Activated CD4-positive, alpha-beta T cell treated with anti-CD3 and anti-CD28 coated beads for 24 hours (primary cell): Measurements from ENCODE around the gene PKMYT1.

ENCODE experiments used
- DNase-seq, 2 donors: peaks; one replicate each; pipeline ENCODE4 v3.0.0-alpha.2; 2020; ENCODE audit warnings: low read depth in 2 of 2

The PKMYT1 gene

DNA sequence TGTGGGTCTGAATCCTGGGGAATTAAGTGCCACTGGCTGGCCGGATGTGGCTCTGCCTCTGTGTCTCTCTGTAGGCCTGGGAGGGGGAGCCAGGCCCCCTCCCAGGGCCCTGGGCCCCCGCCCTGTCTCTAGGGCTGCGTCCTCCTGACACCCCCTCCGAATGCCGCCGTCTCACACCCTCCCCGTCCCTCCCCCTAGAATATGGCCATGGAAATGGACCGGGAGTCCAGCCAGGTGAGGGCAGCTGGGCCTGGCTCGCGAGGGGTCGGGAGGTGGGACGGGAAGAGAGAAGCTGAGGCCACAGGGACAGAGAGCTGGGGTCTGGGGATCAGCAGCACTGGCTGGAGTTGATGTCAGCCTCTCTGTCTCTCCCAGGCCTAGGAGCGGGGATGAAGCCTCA is 16.1 kb upstream of the PKMYT1 start:
- DNase-seq, result no peak

DNA sequence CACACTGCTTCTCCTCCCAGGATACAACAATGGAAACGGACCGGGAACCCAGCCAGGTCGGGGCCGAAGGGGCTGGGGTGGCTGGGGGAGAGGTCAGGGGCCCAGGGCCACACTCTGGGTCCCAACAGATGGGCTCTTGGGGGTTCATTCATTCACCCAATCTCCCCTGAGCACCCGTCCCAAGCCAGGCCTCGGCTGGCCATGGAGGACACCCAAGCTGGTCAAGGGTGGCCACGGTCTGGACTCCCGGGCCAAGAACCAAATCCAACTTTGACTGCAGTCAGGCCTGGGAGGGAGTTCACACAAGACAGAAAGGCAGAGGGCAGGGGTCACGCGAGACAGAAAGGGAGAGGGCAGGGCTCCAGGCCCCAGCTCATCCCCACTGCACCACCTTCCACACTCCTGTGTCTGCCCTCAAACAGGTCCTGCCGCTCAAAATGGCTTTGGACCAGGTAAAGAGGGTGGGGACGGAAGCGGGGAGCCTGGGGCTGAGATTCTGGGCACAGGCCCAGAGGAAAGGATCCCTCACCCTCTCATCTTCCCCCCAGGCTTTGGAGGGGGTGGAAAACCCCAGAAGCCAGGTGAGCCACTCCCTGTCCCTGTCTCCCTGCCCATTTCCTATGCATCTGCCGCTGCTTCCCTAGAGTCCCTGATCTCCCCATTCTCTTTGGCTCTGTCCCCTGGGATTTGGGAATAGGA is 12.3 kb upstream of the PKMYT1 start:
- no peak for DNase-seq

DNA sequence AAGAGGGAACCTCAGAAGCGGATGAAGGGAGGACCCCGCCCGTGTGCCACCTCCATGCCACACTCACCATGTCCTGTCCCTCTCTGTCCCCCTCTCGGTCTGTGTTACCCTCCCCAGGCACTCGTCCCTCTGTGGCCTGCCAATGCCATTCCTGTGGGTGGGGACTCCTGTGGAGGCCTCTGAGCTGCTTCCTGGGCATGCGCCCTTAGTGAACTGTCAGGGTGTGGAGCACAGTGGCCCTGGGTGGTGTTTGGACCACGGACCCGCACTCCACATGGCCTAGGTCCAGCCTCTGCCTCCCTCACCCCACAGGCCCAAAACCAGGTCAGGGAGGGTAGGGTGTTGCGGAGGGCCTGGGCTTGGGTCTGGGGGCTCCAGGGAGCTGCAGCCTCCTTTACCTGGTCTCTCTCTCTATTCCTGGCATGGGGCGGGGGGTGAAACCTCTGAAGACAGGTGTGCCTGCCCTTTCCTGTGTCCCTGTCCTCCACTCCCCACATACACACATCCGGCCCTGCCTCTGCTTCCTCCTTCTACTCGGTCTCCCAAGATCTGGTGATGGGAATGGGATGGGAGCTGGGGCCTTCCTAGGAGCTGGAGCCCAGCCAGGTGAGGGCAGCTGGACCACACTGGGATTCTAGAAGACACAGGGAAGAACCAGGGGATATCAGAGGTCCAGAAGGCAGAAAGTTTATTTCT is 11.5 kb upstream of the PKMYT1 start:
- DNase-seq, result no peak

DNA sequence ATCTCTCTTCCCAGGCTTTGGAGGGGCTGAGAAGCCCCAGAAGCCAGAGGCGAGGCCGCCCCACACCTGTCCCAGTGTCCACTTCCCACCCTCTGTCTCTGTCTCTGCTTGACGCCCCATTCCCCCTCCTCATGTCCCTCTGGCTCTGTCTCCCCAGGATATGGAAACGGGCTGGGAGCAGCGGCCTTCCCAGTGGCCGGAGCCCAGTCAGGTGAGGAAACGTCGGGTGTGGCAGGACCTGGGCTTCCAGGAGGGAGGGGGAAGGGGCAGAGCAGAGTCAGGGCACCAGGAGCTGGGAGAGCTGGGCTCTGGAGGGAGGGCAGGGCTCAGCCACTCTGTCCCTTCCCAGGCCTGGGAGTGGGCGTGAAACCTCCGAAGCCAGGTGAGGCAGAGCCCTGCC is 10.6 kb upstream of the PKMYT1 start:
- no peak for DNase-seq

DNA sequence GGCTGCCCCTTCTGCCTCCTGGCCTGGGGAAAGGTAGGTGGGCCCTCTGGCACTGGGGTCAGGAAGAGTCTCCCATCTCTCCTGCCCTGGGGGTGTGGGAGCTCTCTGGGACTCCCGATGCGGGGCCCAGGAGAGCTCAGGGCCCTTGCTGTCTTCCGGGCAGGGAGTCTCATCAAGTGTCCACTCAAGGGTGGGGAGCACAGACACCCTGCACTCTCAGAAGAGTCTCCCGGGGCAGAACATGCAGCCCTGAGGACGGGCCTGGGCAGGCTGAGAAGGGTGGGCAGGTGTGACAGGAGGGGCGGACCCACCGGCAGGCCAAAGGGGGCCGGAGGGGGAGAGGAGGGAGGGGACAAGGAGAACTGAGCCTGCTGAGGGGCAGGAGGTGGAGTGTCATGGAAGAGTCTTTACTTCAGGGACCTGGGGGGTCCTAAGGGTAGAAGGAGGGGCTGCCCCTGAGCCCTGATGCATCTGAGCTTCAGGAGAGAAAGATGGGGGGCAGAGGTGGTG is 8.4 kb upstream of the PKMYT1 start:
- no peak for DNase-seq

DNA sequence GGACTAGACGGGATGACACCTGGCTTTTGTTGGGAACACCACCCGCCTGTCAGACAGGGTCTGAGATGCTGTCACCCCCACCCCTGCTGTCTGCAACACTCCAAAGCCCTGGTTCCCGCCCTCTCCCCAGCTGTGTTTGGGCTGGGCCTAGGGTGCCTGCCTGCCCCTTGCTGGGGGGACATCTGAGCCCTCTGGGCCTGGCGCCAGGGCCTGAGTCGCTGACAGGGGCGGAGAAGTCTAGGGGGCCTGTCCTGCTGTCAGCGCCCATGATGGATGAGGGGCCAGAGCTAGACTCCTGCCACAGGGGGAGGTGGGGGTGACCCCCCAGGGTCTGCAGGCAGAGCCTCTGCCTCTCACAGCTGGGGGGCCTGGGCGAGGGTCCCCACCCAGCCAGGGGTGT is 7.6 kb upstream of the PKMYT1 start:
- no peak for DNase-seq

DNA sequence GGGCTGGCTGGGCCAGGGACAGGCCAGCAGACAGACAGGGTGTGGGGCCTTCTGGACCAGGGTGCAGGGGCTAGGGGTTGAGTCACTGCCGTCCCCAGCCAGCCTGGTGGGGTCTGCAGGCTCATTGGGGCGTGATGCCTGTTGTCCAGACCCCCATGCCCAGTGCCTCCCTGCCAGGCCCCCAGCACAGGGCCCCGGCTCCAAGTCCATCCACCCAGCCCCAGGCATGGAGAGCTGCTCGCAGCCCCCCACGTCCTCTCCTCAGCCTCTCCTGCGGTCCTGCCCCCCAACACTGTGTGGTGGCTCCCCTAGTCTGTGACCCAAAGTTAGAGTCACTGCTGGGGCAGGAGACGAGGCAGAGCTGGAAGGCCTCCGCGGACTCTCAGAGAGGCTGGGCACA is 7.0 kb upstream of the PKMYT1 start:
- DNase-seq, result no peak

DNA sequence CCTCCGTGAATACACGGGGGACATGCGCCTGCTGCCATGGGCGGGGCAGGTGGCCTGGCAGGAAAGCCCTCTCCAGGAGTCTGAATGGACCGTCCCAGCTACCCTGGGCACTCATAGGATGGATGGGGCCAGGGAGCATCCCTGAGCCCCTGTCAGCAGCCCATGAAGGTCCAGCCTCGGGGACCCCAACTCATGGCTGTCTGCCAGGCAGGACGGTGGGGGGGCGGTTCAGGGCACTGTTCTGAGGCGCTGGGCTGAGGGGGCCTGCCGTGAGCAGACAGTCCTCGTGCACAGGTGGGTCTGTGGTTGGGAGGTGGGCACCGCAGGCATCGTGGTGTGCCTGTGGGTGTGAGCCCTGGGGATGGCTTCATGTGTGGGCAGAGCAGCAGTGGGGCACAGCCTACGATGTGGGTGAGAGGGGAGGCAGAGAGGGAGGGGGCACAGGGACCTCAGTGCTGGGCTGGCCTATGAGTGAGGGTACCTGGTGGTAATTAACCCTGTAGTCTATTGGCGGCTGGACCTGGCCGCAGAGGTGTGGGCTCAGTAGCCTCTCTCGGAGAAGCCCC is 6.5 kb upstream of the PKMYT1 start:
- DNase-seq, result no peak

DNA sequence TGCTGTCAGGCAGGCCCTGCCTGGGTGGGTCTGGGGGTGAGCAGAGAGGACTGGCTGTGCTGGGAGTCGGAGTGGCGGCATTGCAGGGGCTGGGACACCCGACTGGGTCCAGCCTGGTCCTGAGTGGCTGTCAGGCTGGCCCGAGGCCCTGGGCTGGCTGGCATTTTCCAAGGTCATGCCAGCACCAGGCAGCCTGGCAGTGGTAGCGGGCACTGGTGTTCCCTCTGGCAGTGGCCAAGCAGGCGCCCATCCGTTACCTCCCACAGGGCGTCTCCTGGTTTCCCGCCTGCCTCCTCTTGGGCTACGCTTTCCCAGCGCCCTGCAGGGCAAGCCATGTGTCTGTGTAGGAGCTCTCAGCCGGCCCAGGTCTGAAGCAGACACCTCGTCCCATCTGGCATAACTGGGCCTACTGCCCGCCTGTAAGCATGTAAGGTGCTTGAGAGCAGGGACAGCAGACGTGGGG is 5.7 kb upstream of the PKMYT1 start:
- DNase-seq, result no peak

DNA sequence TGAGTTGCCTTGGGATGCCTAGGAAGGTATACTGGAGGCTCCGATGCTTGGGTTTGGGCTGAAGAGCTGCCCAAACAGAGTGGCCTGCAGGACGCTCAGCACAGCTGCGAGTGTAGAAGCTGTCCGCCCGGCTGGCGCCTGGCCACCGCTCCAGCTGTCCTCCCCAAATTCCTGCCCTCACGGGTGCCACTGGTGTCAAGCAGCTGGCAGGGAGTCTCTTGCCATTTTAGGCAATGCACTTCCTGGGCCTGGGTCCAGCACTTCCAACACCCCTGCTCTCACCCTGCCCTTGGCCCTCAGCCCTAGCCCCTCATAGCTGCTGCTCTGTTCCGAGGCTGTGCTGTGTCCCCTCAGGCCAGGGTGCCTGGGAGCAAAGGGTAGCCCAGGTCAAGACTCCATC is 5.2 kb upstream of the PKMYT1 start:
- no peak for DNase-seq

DNA sequence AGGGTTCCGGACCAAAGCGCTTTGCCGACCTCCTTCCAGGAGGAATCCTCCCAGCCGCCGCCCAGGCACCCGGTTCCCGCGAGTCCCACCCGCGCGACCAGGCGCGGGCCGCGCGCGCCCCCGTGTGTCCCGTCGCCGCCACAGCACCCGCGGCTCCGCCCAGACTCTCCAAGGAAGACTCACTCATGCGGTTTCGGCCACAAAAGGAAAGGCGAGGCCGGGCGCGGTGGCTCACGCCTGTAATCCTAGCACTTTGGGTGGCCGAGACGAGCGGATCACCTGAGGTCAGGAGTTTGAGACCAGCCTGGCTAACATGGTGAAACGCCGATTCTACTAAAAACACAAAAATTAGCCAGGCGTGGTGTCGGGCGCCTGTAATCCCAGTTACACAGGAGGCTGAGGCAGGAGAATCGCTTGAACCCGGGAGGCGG is 3.5 kb upstream of the PKMYT1 start:
- DNase-seq, result peak; percentile 57 to 73

DNA sequence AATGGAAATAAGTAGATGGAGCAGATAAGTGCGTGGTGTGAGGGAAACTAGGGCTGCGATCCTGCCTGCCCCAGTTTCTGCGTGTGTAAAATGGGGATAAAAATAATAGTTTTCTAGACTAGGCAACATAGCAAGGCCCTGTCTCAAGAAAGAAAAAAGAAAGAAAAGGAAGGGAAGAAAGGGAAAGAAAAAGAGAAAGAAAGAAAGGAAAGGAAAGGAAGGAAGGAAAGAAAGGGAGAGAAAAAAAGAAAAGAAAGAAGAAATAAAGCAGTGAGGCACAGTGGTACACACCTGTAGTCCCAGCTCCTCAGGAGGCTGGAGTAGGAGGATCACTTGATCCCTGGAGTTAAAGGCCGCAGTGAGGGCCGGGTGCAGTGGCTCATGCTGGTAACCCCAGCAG is 2.2 kb upstream of the PKMYT1 start:
- no peak for DNase-seq

DNA sequence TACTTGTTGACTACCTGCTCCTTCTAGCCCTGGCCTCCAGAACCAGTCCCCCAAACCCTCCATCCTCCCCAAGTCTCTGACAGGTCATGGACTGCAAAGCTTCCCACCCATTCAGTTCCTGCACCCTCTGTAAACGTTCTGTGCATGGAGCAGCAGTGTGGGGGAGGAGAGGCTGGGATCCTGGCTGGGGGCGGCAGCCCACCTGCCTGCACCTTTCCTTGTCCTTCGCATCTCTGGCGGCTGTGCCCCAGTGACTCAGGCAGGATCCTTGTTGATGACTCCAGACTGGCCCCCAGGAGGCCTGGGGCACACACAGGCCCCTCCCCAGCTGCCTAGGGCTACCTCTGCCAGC is 1.6 kb upstream of the PKMYT1 start:
- no peak for DNase-seq

DNA sequence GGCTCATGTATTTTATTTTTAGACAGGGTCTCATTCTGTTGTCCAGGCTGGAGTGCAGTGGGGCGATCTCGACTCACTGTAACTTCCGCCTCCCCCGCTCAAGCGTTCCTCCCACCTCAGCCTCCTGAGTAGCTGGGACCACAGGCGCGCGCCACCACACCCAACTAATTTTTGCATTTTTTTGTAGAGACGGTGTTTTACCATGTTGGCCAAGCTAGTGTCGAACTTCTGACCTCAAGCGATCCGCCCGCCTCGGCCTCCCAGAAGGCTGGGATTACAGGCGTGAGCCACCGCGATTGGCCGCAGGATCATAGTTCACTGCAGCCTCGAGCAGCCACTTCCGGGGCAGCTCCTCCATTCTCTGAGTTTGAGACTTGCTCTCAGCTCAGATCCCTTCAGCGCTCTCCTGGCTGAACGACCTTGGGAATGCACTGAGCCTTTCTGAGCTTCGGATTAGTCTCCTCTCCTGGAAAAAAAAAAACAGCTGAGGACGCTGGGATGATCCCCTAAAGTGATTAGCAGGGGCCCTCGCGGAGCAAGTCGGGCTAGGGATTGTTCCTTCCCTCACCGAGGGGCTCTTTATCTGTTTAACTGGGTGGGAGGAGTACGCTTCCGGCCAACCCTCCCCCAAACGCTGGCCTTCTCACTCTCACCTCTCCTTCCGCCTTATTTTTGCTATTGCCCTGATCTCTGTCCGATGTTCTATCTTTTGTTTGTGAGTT is 1.1 kb upstream of the PKMYT1 start:
- DNase-seq, result no peak

DNA sequence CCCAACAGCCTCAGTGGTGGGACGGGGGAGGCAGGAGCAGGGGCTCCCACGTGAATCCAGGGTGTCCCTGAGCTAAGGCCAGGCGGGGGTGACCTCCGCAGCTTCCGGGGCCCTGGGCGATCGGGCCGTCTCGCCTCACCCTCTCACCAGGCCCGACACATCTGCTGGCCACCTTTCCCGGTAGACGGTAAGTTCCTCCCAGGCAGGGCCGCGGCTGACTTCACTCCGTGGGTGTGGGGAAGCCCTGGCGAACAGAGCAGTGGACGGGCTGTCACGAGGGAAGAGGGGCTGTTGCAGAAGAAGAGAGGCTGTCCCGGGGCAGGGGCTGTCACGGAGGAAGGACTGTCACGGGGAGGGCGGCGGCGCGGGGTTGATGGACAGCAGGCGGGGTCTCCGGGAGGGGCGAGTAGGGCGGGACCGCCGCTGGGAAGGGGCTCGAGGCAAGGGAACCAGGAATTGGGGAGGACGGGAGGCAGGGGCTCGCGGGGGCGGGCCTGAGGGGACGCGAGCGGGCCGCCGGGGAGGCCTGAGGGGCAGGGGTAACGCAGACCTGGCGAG is 498 bp downstream of the PKMYT1 start:
- no peak for DNase-seq

DNA sequence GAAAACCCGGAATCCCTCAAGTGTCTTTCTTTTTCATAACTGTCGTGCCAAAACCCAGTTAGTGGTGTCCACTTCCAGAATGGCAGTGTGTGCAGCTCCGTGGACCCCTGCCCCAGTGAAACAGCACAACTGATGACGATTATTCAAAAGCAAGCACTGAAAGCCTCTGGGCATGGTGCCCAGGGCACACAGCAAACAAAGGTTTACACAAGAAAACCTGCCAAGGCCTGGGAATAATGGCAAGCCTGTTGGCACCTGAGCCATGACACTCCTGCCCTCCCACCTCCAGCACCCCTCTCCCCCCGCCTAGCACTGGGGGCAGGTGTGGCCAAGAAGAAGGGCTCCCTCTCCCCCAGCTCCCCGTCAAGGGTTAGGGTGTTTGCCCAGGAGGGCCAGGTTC is 2.8 kb downstream of the PKMYT1 start:
- DNase-seq, result no peak

DNA sequence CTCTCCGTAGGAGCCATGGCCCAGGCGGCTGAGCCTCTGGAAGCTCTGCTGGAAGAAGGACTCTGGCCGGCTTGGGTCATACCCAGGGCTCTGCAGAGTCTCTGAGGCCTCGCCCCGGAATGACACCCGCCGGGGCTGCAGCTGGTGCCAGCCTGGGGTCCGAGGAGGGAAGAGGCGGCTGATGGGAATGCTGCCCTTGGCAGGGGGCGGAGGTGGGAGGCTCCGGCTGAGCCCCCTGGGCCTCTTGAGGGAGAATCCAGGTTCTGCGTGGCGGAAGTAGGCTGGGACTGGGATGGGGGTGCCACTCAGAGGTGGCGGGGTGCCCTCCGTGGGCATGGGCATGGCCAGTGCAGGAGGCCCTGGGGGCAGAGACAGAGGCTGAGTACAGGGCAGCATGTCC is 3.6 kb downstream of the PKMYT1 start:
- no peak for DNase-seq

DNA sequence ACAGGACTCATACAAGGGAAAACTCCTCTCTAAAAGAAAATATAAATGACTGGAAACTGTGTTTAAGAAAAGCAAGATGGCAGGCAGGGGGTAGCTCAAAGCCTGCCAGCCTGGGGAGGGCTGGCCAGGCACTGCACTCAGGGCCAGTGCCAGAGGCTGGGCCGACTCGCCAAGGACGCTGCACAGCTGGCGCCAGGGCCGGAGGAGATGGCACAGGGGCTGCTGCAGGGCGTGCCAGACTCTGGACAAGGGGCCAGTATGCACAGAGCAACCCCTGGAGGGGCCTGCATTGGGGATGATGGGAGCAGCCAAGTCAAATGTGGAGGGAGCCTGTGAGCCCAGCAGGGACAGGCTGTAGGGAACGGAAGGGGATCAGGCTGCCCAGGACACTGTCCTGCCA is 4.0 kb downstream of the PKMYT1 start:
- DNase-seq, result no peak

DNA sequence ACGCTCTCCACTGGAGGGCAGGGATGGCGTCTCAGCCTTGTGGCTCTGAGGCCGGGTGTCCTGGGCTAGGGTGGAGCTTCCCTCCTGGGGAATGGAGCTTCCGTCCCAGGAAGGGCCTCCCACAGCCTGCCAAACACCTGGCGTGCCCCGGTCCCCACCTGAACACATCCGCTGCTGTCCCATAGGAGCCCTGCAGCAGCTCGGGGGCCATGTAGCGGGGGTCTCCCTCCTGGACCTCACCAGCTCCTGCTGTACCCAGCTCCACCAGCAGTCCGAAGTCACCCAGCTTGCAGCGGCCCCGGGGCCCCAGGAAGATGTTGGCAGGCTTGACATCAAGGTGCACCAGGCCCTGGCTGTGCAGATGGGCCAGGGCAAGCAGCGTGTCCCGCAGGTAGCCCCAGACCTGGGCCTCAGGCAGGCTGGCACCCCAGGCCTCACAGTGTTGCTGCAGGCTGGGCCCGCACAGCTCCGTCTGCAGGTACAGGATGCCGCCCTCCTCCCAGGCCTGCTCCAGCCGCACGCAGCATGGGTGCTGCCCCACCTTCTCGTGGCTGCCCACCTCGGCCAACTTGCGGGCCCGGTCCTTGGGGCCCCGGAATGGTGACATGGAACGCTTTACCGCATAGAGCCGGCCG is 5.0 kb downstream of the PKMYT1 start:
- DNase-seq, result no peak

DNA sequence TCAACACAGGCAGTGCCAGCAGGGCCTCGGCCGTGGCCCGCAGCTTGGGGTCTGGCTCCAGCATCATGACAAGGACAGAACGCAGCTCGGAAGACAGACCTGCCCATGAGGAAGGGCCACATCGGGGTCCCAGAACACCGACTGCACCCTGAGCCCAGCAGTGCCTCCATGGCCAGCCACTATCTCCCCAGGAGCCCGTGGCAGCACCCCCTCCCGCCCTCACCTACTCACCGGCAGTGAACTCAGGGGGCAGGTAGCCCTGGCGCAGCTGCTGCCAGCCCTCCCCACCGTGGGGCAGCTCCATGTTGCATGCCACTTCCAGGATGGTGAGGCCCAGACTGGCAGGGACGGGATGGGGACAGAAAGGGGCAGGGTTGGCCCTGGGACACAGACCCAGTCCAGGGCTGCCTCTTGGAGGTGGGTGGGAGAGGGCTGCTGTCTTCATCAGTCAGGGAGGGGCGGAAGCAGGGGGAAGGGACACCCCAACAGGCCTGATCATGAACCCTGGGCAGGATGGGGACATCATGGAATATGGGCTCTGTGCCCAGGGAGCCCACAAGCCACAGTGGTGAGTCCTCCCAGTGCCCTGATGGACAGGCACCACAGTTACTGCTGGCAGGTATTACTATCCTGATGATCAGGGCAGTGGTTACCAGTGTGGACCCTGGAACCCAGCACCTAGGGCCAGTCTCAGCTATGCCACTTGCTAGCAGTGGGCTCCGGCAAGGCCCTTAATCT is 5.8 kb downstream of the PKMYT1 start:
- no peak for DNase-seq
